H1 (cell line): Measurements from ENCODE around the gene FGF19. TPM values are rescaled to one million over a fixed set of nuclear protein-coding genes. Genes with fewer than 3 reads are reported as not detected.
A peak's percentile ranks its signal among the peaks of the same experiment; 100 is the strongest.

Source experiments
- CTCF ChIA-PET: fragments of 300-600 bp; sonication (Branson Sonifier 250); formaldehyde crosslinking; loops from one replicate; lab custom pipeline; 2021; ENCODE audit not compliant: partially characterized antibody; lab: Charles Lee
- POLR2A ChIA-PET: fragments of 300-600 bp; sonication (Branson Sonifier 250); formaldehyde crosslinking; loops from one replicate; lab custom pipeline; 2021; ENCODE audit warnings: inconsistent platforms; ENCODE audit not compliant: partially characterized antibody; lab: Charles Lee
- DNase-seq, 2 experiments: peaks; one replicate each; pipeline versions ENCODE4 v3.0.0 to v3.0.0-alpha.2; 2010 to 2022; ENCODE audit warnings: low spot score in 2 of 2, low read depth in 1 of 2, mixed read lengths in 1 of 2
- FAIRE-seq: peaks from 2 replicates; lab custom pipeline; 2011; peaks lifted over from hg19 to GRCh38; lab: Jason Lieb, UNC
- H2AFZ ChIP-seq: 2 replicates; pipeline ENCODE4 v1.8.1; 2012; ENCODE audit warnings: low read length, inconsistent platforms
- H2AK5ac ChIP-seq: 2 replicates; pipeline ENCODE4 v1.6.1; 2013; ENCODE audit warnings: low read depth, low read length
- H2BK120ac ChIP-seq: replicated peaks from 2 replicates; pipeline ENCODE3; 2013; ENCODE audit warnings: low read depth, low read length, inconsistent platforms
- H2BK12ac ChIP-seq: 2 replicates; pipeline ENCODE4 v1.6.1; 2013; ENCODE audit warnings: low read depth, low read length
- H2BK15ac ChIP-seq: 2 replicates; pipeline ENCODE4 v1.6.1; 2013; ENCODE audit warnings: low read length
- H2BK20ac ChIP-seq: 2 replicates; pipeline ENCODE4 v1.6.1; 2013; ENCODE audit warnings: low read length
- H2BK5ac ChIP-seq: 2 replicates; pipeline ENCODE4 v1.6.1; 2013; ENCODE audit warnings: low read depth, low read length
- H3K14ac ChIP-seq: 2 replicates; pipeline ENCODE4 v1.6.1; 2013; ENCODE audit warnings: inconsistent platforms; ENCODE audit not compliant: insufficient read length
- H3K18ac ChIP-seq: 2 replicates; pipeline ENCODE4 v1.6.1; 2013; ENCODE audit warnings: low read length; ENCODE audit errors: extremely low read depth
- H3K23ac ChIP-seq: 2 replicates; pipeline ENCODE4 v1.6.1; 2013; ENCODE audit warnings: inconsistent platforms; ENCODE audit not compliant: insufficient read length
- H3K23me2 ChIP-seq: 2 replicates; pipeline ENCODE4 v1.6.1; 2013; ENCODE audit warnings: low read depth, low read length
- H3K27ac ChIP-seq: 2 replicates; pipeline ENCODE4 v1.6.1; 2011; ENCODE audit warnings: low read depth, low read length, inconsistent platforms
- H3K27me3 ChIP-seq, 4 experiments: replicated peaks in 1 of 4; 1 replicate in 1 of 4; 2 replicates in 3 of 4; pipeline versions ENCODE4 v1.6.1 to v1.8.1; 2011 to 2013; ENCODE audit warnings: low read length in 3 of 4, mild to moderate bottlenecking in 3 of 4, inconsistent platforms in 2 of 4, mixed read lengths in 2 of 4, moderate library complexity in 1 of 4; ENCODE audit not compliant: control insufficient read depth in 3 of 4, insufficient read depth in 3 of 4; ENCODE audit errors: extremely low read depth in 1 of 4
- H3K36me3 ChIP-seq, 4 experiments: 2 replicates each; pipeline versions ENCODE4 v1.6.1 to v1.8.1; 2011 to 2013; ENCODE audit warnings: mild to moderate bottlenecking in 4 of 4, low read length in 3 of 4, moderate library complexity in 2 of 4, control low read depth in 1 of 4, inconsistent platforms in 1 of 4; ENCODE audit not compliant: insufficient read depth in 4 of 4, control insufficient read depth in 2 of 4
- H3K4ac ChIP-seq: replicated peaks from 2 replicates; pipeline ENCODE3; 2013; ENCODE audit warnings: low read length, low read depth, mixed read lengths, inconsistent platforms; ENCODE audit not compliant: insufficient read length
- H3K4me1 ChIP-seq, 4 experiments: replicated peaks in 1 of 4; 1 replicate in 1 of 4; 2 replicates in 3 of 4; pipeline versions ENCODE4 v1.6.1 to v1.8.1; 2011 to 2013; ENCODE audit warnings: low read length in 3 of 4, inconsistent platforms in 2 of 4, mixed read lengths in 1 of 4; ENCODE audit not compliant: insufficient read depth in 4 of 4, control insufficient read depth in 3 of 4
- H3K4me2 ChIP-seq, 2 experiments: 2 replicates each; pipeline versions ENCODE4 v1.6.1 to v1.8.1; 2011 to 2013; ENCODE audit warnings: low read depth in 2 of 2, low read length in 2 of 2, control low read depth in 1 of 2, inconsistent platforms in 1 of 2, mild to moderate bottlenecking in 1 of 2; ENCODE audit not compliant: insufficient read depth in 1 of 2
- H3K4me3 ChIP-seq, 4 experiments: fragments of 200-600, 300-600 bp in 1 of 4; sonication (generic), shearing (Covaris generic), sonication (Bioruptor Twin) in 1 of 4; 2 replicates each; pipeline versions ENCODE4 v1.5.1 to v1.8.1; 2011 to 2016; ENCODE audit warnings: low read length in 4 of 4, low read depth in 3 of 4, control low read depth in 2 of 4, inconsistent platforms in 2 of 4, mild to moderate bottlenecking in 2 of 4, mixed read lengths in 1 of 4, moderate library complexity in 1 of 4; ENCODE audit not compliant: insufficient read depth in 2 of 4; ENCODE audit errors: extremely low read depth in 1 of 4
- H3K56ac ChIP-seq: replicated peaks from 2 replicates; pipeline ENCODE3; 2013; ENCODE audit warnings: low read depth, mild to moderate bottlenecking, mixed read lengths, low read length, inconsistent platforms; ENCODE audit not compliant: insufficient read length
- H3K79me1 ChIP-seq: 2 replicates; pipeline ENCODE4 v1.6.1; 2013; ENCODE audit warnings: low read depth, low read length, control low read depth
- H3K79me2 ChIP-seq, 2 experiments: 2 replicates each; pipeline versions ENCODE4 v1.6.1 to v1.8.1; 2012 to 2013; ENCODE audit warnings: low read length in 2 of 2, mild to moderate bottlenecking in 2 of 2, inconsistent platforms in 1 of 2; ENCODE audit not compliant: insufficient read depth in 2 of 2, control insufficient read depth in 1 of 2
- H3K9ac ChIP-seq, 4 experiments: replicated peaks in 1 of 4; 1 replicate in 1 of 4; 2 replicates in 3 of 4; pipeline versions ENCODE4 v1.6.1 to v1.8.1; 2011 to 2013; ENCODE audit warnings: low read depth in 3 of 4, low read length in 3 of 4, control low read depth in 2 of 4, mild to moderate bottlenecking in 2 of 4, moderate library complexity in 2 of 4, inconsistent platforms in 1 of 4; ENCODE audit errors: extremely low read depth in 1 of 4
- H3K9me3 ChIP-seq, 2 experiments: 2 replicates each; pipeline versions ENCODE4 v1.6.1 to v1.8.1; 2012 to 2013; ENCODE audit warnings: mild to moderate bottlenecking in 2 of 2, moderate library complexity in 2 of 2, control low read depth in 1 of 2, inconsistent platforms in 1 of 2, low read depth in 1 of 2, low read length in 1 of 2, mixed read lengths in 1 of 2; ENCODE audit not compliant: insufficient read depth in 2 of 2
- H4K20me1 ChIP-seq, 2 experiments: replicated peaks in 1 of 2; 2 replicates each; pipeline versions ENCODE3 to v1.8.1; 2011 to 2013; ENCODE audit warnings: inconsistent platforms in 2 of 2, low read length in 2 of 2, mild to moderate bottlenecking in 1 of 2; ENCODE audit not compliant: insufficient read depth in 2 of 2, control insufficient read depth in 1 of 2
- H4K5ac ChIP-seq: 2 replicates; pipeline ENCODE4 v1.6.1; 2013; ENCODE audit warnings: low read length, low read depth, mixed read lengths, inconsistent platforms; ENCODE audit not compliant: insufficient read length
- H4K8ac ChIP-seq: 2 replicates; pipeline ENCODE4 v1.8.0; 2013; ENCODE audit warnings: mild to moderate bottlenecking, moderate library complexity, low read length, inconsistent platforms; ENCODE audit not compliant: insufficient read depth; ENCODE audit errors: extremely low read depth
- H4K91ac ChIP-seq: replicated peaks from 2 replicates; pipeline ENCODE3; 2013; ENCODE audit warnings: low read length, mixed read lengths, inconsistent platforms; ENCODE audit not compliant: insufficient read length
- CHD2 ChIP-seq: IDR thresholded peaks from 2 replicates; pipeline ENCODE4 v1.6.1; 2012; ENCODE audit warnings: low read length, improper control_type of control experiment
- KDM4A ChIP-seq: IDR thresholded peaks from one replicate; pipeline ENCODE4 v1.7.1; 2012; ENCODE audit warnings: low read depth, mild to moderate bottlenecking, moderate library complexity, low read length, inconsistent platforms; ENCODE audit not compliant: severe bottlenecking
- SP1 ChIP-seq: IDR thresholded peaks from 2 replicates; pipeline ENCODE4 v1.6.1; 2011; ENCODE audit warnings: low read depth, low read length
- WGBS, 2 experiments: shearing (Covaris generic) in 1 of 2; methylation state at CpG; one replicate each; pipeline versions ENCODE4 v1.1.6 to v1.1.7; 2013 to 2015; ENCODE audit warnings: low lambda C conversion rate in 2 of 2, mixed read lengths in 2 of 2, inconsistent platforms in 1 of 2, low coverage in 1 of 2, missing lambda C conversion rate in 1 of 2; ENCODE audit not compliant: insufficient replicate concordance in 2 of 2, insufficient coverage in 1 of 2, insufficient read length in 1 of 2; ENCODE audit errors: extremely low coverage in 1 of 2, missing lambda C conversion rate in 1 of 2; 5-methylcytosine and 5-hydroxymethylcytosine counted together
- long read RNA-seq, 2 experiments: library from RNA in 1 of 2; library from capped mRNA in 1 of 2; stranded (forward); transcript quantifications; one replicate each; pipeline ENCODE4 v2.0.0, GENCODE V29; 2021; ENCODE audit warnings: inconsistent platforms in 1 of 2
- polyA minus RNA-seq, 3 experiments: library from RNA; depleted of rRNA, polyadenylated mRNA; stranded (reverse); fragments of >200 nt; gene quantifications; 1 replicate in 2 of 3; 2 replicates in 1 of 3; pipeline ENCODE4 v1.2.3, GENCODE V29; 2011
- polyA plus RNA-seq, 7 experiments: library from polyadenylated mRNA; depleted of rRNA in 3 of 7; stranded (reverse) in 5 of 7; unstranded in 2 of 7; fragments of >200 nt in 5 of 7; fragments of 200-250 nt in 2 of 7; gene quantifications; 1 replicate in 5 of 7; 2 replicates in 1 of 7; 4 replicates in 1 of 7; pipeline versions ENCODE4 v1.2.1 to v1.2.3, GENCODE V29; 2011 to 2013; ENCODE audit warnings: missing spikeins in 2 of 7, mixed read lengths in 2 of 7
- total RNA-seq: library from RNA; stranded (reverse); fragmentation: NEBNext Ultra II Directional; extraction: Animal tissue kit (Norgen Biotek cat#: 25700); gene quantifications from 2 replicates; pipeline ENCODE4 v1.2.1, GENCODE V29; 2021

Gene FGF19, protein sequence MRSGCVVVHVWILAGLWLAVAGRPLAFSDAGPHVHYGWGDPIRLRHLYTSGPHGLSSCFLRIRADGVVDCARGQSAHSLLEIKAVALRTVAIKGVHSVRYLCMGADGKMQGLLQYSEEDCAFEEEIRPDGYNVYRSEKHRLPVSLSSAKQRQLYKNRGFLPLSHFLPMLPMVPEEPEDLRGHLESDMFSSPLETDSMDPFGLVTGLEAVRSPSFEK
- 14.8 and 15.4 TPM in 2 replicates for total RNA-seq
- polyA plus RNA-seq (2011; rRNA removed): 9.6 and 14.8 TPM in 2 replicates
- 10.8 TPM for polyA plus RNA-seq (2011; cell fraction: cytosol; rRNA removed)
- 14.7 TPM for polyA plus RNA-seq (2011; cell fraction: nucleus; rRNA removed)
- polyA plus RNA-seq (2012, experiment 1 of 2): 5.4 to 6.9 TPM (median 5.7 TPM) in 4 replicates
- 9.2 TPM for polyA plus RNA-seq (2012, experiment 2 of 2)
- 28.8 TPM for polyA plus RNA-seq (2013, experiment 1 of 2)
- 34.3 TPM for polyA plus RNA-seq (2013, experiment 2 of 2)
- 4.9 and 9.9 TPM in 2 replicates for polyA minus RNA-seq (2011; rRNA and poly(A)+ RNA removed)
- 7.6 TPM for polyA minus RNA-seq (2011; cell fraction: cytosol; rRNA and poly(A)+ RNA removed)
- polyA minus RNA-seq (2011; cell fraction: nucleus; rRNA and poly(A)+ RNA removed): 6.4 TPM
- long read RNA-seq, experiment 1, transcript FGF19-201 (3 exons, 2,447 nt): major isoform, 5 of 13 reads
- long read RNA-seq, experiment 1, partial matches to known transcripts: 0 of 13 reads
- long read RNA-seq, experiment 1, other reads (novel, unspliced or antisense): 8 of 13 reads
- long read RNA-seq, experiment 2, partial matches to known transcripts: 2 of 2 reads
- long read RNA-seq, experiment 2, other reads (novel, unspliced or antisense): 0 of 2 reads

DNA sequence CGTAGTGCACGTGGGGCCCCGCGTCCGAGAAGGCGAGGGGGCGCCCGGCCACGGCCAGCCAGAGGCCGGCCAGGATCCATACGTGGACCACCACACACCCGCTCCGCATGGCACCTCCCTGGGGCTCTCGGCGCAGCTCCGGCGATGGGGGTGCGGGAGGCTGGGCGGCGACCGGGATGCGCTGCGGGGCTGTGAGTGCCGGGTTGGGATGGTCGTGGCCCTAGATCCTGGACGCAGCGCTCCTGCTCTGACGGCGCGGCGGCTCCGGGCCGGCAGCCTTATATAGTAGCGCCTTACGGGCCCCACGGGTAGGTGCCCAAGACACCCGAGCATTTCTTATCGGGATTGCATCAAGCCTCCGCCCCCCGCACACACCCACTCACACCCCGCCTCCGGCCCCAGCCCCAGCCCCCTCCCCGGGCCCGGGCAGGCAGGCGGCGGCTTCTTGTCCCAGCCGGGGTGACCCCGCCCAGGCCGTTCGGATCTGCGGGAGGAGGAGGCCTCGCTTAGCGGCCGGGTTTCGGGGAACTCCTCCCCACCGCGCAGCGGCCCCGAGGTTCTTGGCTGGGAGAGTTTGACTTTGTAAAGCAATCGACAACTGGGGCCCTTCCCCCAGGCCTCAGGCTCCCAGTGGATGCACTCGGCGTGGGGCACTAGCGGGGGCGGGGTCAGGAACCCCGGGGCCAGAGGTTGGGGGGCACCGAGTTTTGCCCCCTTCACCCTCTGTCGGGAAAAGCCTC, at the start of gene FGF19:
TSS of gene FGF19 (minus strand) at position 255 of the 740 bp plus-strand sequence. CDS start at position 109, 146 bp downstream.
- Histone ChIP-seq H3K56ac (peak within 1 kb of the TSS; percentile 84), H3K23me2 (peaks cover 5% of the 10 kb centered on the region; the same call in 1 of the 2 replicates), H4K8ac (peak within 1 kb of the TSS; percentile 86), H3K27ac (0 out of 2 replicates have a peak within 1 kb of the TSS, but pooled peaks have one; percentile 44), H2BK20ac (peak within 1 kb of the TSS; percentile 86; the same call in 1 of the 2 replicates), H4K91ac (peak within 1 kb of the TSS; percentile 99), H3K9ac (peak within 1 kb of the TSS in 2 of 4 experiments; percentile 35 to 41; a peak in 3 of 7 replicates), H3K14ac (no peak within 1 kb of the TSS), H3K4me1 (peaks cover 11 to 40% (median 26%) of the 10 kb centered on the region in 4 experiments), H3K4me2 (peak within 1 kb of the TSS; percentile 52 to 91), H3K79me2 (no peaks in the 10 kb centered on the region), H2BK5ac (peak within 1 kb of the TSS; percentile 91; the same call in 1 of the 2 replicates), H2AK5ac (peak within 1 kb of the TSS; percentile 54; the same call in 1 of the 2 replicates), H4K5ac (peak within 1 kb of the TSS; percentile 78), H2AFZ (0 out of 2 replicates have a peak within 1 kb of the TSS, but pooled peaks have one; percentile 25), H3K9me3 (no peaks in the 10 kb centered on the region), H3K4me3 (peak within 1 kb of the TSS; percentile 37 to 78 (median 62)), H2BK120ac (peak within 1 kb of the TSS; percentile 66), H3K79me1 (no peaks in the 10 kb centered on the region), H2BK15ac (peak within 1 kb of the TSS; percentile 99; the same call in 1 of the 2 replicates), H3K23ac (no peak within 1 kb of the TSS), H3K4ac (peak within 1 kb of the TSS; percentile 96), H4K20me1 (peaks cover 1 to 5% of the 10 kb centered on the region in 2 experiments), H3K36me3 (peaks cover 0 to 4% (median 2%) of the 10 kb centered on the region in 4 experiments; a peak in 1 of 8 replicates), H3K27me3 (peaks cover 0 to 26% (median 17%) of the 10 kb centered on the region in 4 experiments; a peak in 5 of 7 replicates), H3K18ac (peak within 1 kb of the TSS; percentile 99), H2BK12ac (peak within 1 kb of the TSS; percentile 98)
- FAIRE-seq: no peak
- DNase-seq: peak in 1 of 2 experiments; percentile 92
- 1% methylated on average over 44 of the region's 67 CpGs; no CpG with 5 or more reads in 1 of the 2 experiments for WGBS, 2 experiments
- POLR2A ChIA-PET: interaction anchor here (0.6 to 1.8 kb wide), 20 partner anchors 9 to 304 kb away, joined by 3 to 6 read pairs (median 4); partner anchors contain the start of gene LTO1
- CTCF ChIA-PET: interaction anchor here (0.7 to 2.7 kb wide), 18 partner anchors 10 to 211 kb away, joined by 3 to 13 read pairs (median 5); no protein-coding TSS in a partner anchor
- TF ChIP-seq KDM4A (no peak), CHD2 (no peak), SP1 (no peak)
